ENCODE data around the gene PTGS1.

PTGS1 gene

GRCh38 chr9:122376796-122377195 lies 6.0 kb downstream of the PTGS1 start:
- Histone ChIP-seq H3K9me3 (ENCODE audit: control insufficient read depth, insufficient read depth, low read length) (no peaks in the 10 kb centered on the region), H3K9ac (ENCODE audit: low read depth, low read length) (no peak overlapping the region), H3K36me3 (ENCODE audit: insufficient read depth, low read length) (no peaks in the 10 kb centered on the region), H3K4me1 (ENCODE audit: insufficient read depth, low read length) (peaks cover 28% of the 10 kb centered on the region)

- no peak overlapping the region for H3K9ac ChIP-seq (ENCODE audit: low read depth, low read length)
- H3K9me3 ChIP-seq (ENCODE audit: control insufficient read depth, insufficient read depth, low read length), result no peaks in the 10 kb centered on the region
- peaks cover 24% of the 10 kb centered on the region for H3K4me1 ChIP-seq (ENCODE audit: insufficient read depth, low read length)
- no peaks in the 10 kb centered on the region for H3K36me3 ChIP-seq (ENCODE audit: insufficient read depth, low read length)
Observed at GRCh38 chr9:122377241-122378164, 6.7 kb downstream of the PTGS1 start.

- Histone ChIP-seq H3K4me1 (ENCODE audit: insufficient read depth, low read length) (peaks cover 23% of the 10 kb centered on the region), H3K9ac (ENCODE audit: low read depth, low read length) (no peak overlapping the region), H3K9me3 (ENCODE audit: control insufficient read depth, insufficient read depth, low read length) (no peaks in the 10 kb centered on the region), H3K36me3 (ENCODE audit: insufficient read depth, low read length) (no peaks in the 10 kb centered on the region)
Observed at GRCh38 chr9:122378236-122378635, 7.4 kb downstream of the PTGS1 start.

- H3K9ac ChIP-seq (ENCODE audit: low read depth, low read length), result no peak overlapping the region
- H3K4me1 ChIP-seq (ENCODE audit: insufficient read depth, low read length), result peaks cover 22% of the 10 kb centered on the region
- no peaks in the 10 kb centered on the region for H3K36me3 ChIP-seq (ENCODE audit: insufficient read depth, low read length)
- H3K9me3 ChIP-seq (ENCODE audit: control insufficient read depth, insufficient read depth, low read length), result no peaks in the 10 kb centered on the region
Observed at GRCh38 chr9:122379340-122379739, 8.5 kb downstream of the PTGS1 start.

GRCh38 chr9:122380293-122380692 lies 9.5 kb downstream of the PTGS1 start:
- no peak overlapping the region for H3K9ac ChIP-seq (ENCODE audit: low read depth, low read length)
- H3K4me1 ChIP-seq (ENCODE audit: insufficient read depth, low read length), result peaks cover 14% of the 10 kb centered on the region; the same call in 1 of the 2 replicates
- no peaks in the 10 kb centered on the region for H3K9me3 ChIP-seq (ENCODE audit: control insufficient read depth, insufficient read depth, low read length)
- no peaks in the 10 kb centered on the region for H3K36me3 ChIP-seq (ENCODE audit: insufficient read depth, low read length)

GRCh38 chr9:122381206-122381950 lies 10.6 kb downstream of the PTGS1 start:
- Histone ChIP-seq H3K36me3 (ENCODE audit: insufficient read depth, low read length) (no peaks in the 10 kb centered on the region), H3K9me3 (ENCODE audit: control insufficient read depth, insufficient read depth, low read length) (no peaks in the 10 kb centered on the region), H3K9ac (ENCODE audit: low read depth, low read length) (no peak overlapping the region), H3K4me1 (ENCODE audit: insufficient read depth, low read length) (peaks cover 3% of the 10 kb centered on the region; the same call in 1 of the 2 replicates)

- H3K36me3 ChIP-seq (ENCODE audit: insufficient read depth, low read length), result no peaks in the 10 kb centered on the region
- no peaks in the 10 kb centered on the region for H3K9me3 ChIP-seq (ENCODE audit: control insufficient read depth, insufficient read depth, low read length)
- H3K9ac ChIP-seq (ENCODE audit: low read depth, low read length), result no peak overlapping the region
- H3K4me1 ChIP-seq (ENCODE audit: insufficient read depth, low read length), result no peaks in the 10 kb centered on the region
Observed at GRCh38 chr9:122382901-122383850, 12.4 kb downstream of the PTGS1 start.

- H3K4me1 ChIP-seq (ENCODE audit: insufficient read depth, low read length), result no peaks in the 10 kb centered on the region
- no peaks in the 10 kb centered on the region for H3K36me3 ChIP-seq (ENCODE audit: insufficient read depth, low read length)
- H3K9ac ChIP-seq (ENCODE audit: low read depth, low read length), result no peak overlapping the region
- H3K9me3 ChIP-seq (ENCODE audit: control insufficient read depth, insufficient read depth, low read length), result no peaks in the 10 kb centered on the region
Observed at GRCh38 chr9:122383992-122384461, 13.2 kb downstream of the PTGS1 start.

- no peaks in the 10 kb centered on the region for H3K36me3 ChIP-seq (ENCODE audit: insufficient read depth, low read length)
- no peaks in the 10 kb centered on the region for H3K4me1 ChIP-seq (ENCODE audit: insufficient read depth, low read length)
Observed at GRCh38 chr9:122386311-122386872, 15.6 kb downstream of the PTGS1 start.

GRCh38 chr9:122387536-122387935 lies 16.7 kb downstream of the PTGS1 start:
- no peaks in the 10 kb centered on the region for H3K4me1 ChIP-seq (ENCODE audit: insufficient read depth, low read length)
- no peak overlapping the region for H3K9ac ChIP-seq (ENCODE audit: low read depth, low read length)
- H3K36me3 ChIP-seq (ENCODE audit: insufficient read depth, low read length), result no peaks in the 10 kb centered on the region
- H3K9me3 ChIP-seq (ENCODE audit: control insufficient read depth, insufficient read depth, low read length), result no peaks in the 10 kb centered on the region

More at GRCh38 chr9:122386311-122386872, 15.6 kb downstream of the PTGS1 start:
- Histone ChIP-seq H3K9me3 (ENCODE audit: control insufficient read depth, insufficient read depth, low read length) (no peaks in the 10 kb centered on the region), H3K9ac (ENCODE audit: low read depth, low read length) (no peak overlapping the region)

- Histone ChIP-seq H3K36me3 (ENCODE audit: insufficient read depth, low read length) (no peaks in the 10 kb centered on the region), H3K4me1 (ENCODE audit: insufficient read depth, low read length) (no peaks in the 10 kb centered on the region), H3K9me3 (ENCODE audit: control insufficient read depth, insufficient read depth, low read length) (no peaks in the 10 kb centered on the region), H3K9ac (ENCODE audit: low read depth, low read length) (no peak overlapping the region)
Observed at GRCh38 chr9:122389195-122389594, 18.4 kb downstream of the PTGS1 start.

- H3K9ac ChIP-seq (ENCODE audit: low read depth, low read length), result no peak overlapping the region
Observed at GRCh38 chr9:122389799-122390481, 19.1 kb downstream of the PTGS1 start.

GRCh38 chr9:122392284-122392683 lies 21.5 kb downstream of the PTGS1 start:
- no peaks in the 10 kb centered on the region for H3K9me3 ChIP-seq (ENCODE audit: control insufficient read depth, insufficient read depth, low read length)
- H3K4me1 ChIP-seq (ENCODE audit: insufficient read depth, low read length), result no peaks in the 10 kb centered on the region
- no peak overlapping the region for H3K9ac ChIP-seq (ENCODE audit: low read depth, low read length)
- no peaks in the 10 kb centered on the region for H3K36me3 ChIP-seq (ENCODE audit: insufficient read depth, low read length)

More at GRCh38 chr9:122389799-122390481, 19.1 kb downstream of the PTGS1 start:
- Histone ChIP-seq H3K4me1 (ENCODE audit: insufficient read depth, low read length) (no peaks in the 10 kb centered on the region), H3K9me3 (ENCODE audit: control insufficient read depth, insufficient read depth, low read length) (no peaks in the 10 kb centered on the region), H3K36me3 (ENCODE audit: insufficient read depth, low read length) (no peaks in the 10 kb centered on the region)

All from ES-I3 (cell line).